ENCODE measurements around the gene KCNMA1. TPM values are rescaled to one million over a fixed set of nuclear protein-coding genes. Genes with fewer than 3 reads are reported as not detected.

The KCNMA1 gene
- total and polyA plus RNA-seq, 9 of the 15 experiments (the other 6 are each of a cell fraction or from before 2014, with no cell fraction given) = 0.01 to 0.95 (median 0.15) TPM; not detected in 4

- POLR2A ChIA-PET = no interaction called here
- H3K79me2 ChIP-seq (ENCODE audit: control insufficient read depth, insufficient read depth, low read length) = no peaks in the 10 kb centered on the region
- H2AFZ ChIP-seq (ENCODE audit: low read depth, low read length) = no peak overlapping the region
- H3K27me3 ChIP-seq (ENCODE audit: control insufficient read depth in 2 of 2, insufficient read depth in 2 of 2, low read length in 2 of 2) = no peaks in the 10 kb centered on the region
- CTCF ChIA-PET (ENCODE audit: low intra/inter-chr PET ratio) = no interaction called here
- no peak overlapping the region for H3K9ac ChIP-seq (ENCODE audit: insufficient read depth in 1 of 2, low read depth in 2 of 2, low read length in 2 of 2)
- no peaks in the 10 kb centered on the region for H3K9me3 ChIP-seq (replicated peaks; ENCODE audit: control insufficient read depth, insufficient read depth, low read depth, low read length)
- no peak for TF ChIP-seq ZNF12 (CRISPR knock-in tag; IDR thresholded peaks at IDR 0.05)
- TF ChIP-seq ILK (tag; IDR thresholded peaks at IDR 0.05; ENCODE audit: borderline replicate concordance, low read depth) = no peak
- no peak for TF ChIP-seq RFX7 (CRISPR knock-in tag; IDR thresholded peaks at IDR 0.05)
- TF ChIP-seq SP2 (IDR thresholded peaks at IDR 0.05; ENCODE audit: extremely low read depth, low read depth, low read length, poor library complexity, severe bottlenecking) = no peak
- TF ChIP-seq HNRNPLL (IDR thresholded peaks at IDR 0.05; ENCODE audit: low read depth, low read length, poor library complexity, severe bottlenecking) = no peak
- no peak for TF ChIP-seq MIER1 (IDR thresholded peaks at IDR 0.05; ENCODE audit: low read depth)
- TF ChIP-seq RBM15 (IDR thresholded peaks at IDR 0.05; ENCODE audit: insufficient read depth, low read length) = no peak
- TF ChIP-seq YBX1 (IDR thresholded peaks at IDR 0.05) = no peak
- no peak for TF ChIP-seq ZNF445 (CRISPR knock-in tag; IDR thresholded peaks at IDR 0.05; ENCODE audit: low read depth)
- no peak for TF ChIP-seq TBP (optimal IDR thresholded peaks at IDR 0.05; ENCODE audit: low read depth, low read length)
- no peak for TF ChIP-seq KDM5B (IDR thresholded peaks at IDR 0.05; ENCODE audit: insufficient replicate concordance, low read depth, low read length)
- TF ChIP-seq GTF2B (IDR thresholded peaks at IDR 0.05; ENCODE audit: extremely low read depth, insufficient read length) = no peak
- no peak for TF ChIP-seq EHMT2 (IDR thresholded peaks at IDR 0.05)
- TF ChIP-seq ZNF253 (CRISPR knock-in tag; conservative IDR thresholded peaks at IDR 0.05) = no peak
- H3K9me1 ChIP-seq (ENCODE audit: control insufficient read depth, insufficient read depth, low read length) = no peaks in the 10 kb centered on the region
- WGBS (ENCODE audit: insufficient coverage, low coverage, missing lambda C conversion rate) = 2% methylated on average over 2 of the region's 2 CpGs
- DNase-seq (ENCODE audit: extremely low read depth in 1 of 4, low spot score in 3 of 4) (no peak), FAIRE-seq (no peak), ATAC-seq (no peak)
- no peaks in the 10 kb centered on the region for H4K20me1 ChIP-seq (replicated peaks; ENCODE audit: control insufficient read depth, insufficient read depth, low read length)
- H3K36me3 ChIP-seq (ENCODE audit: control insufficient read depth, insufficient read depth, low read length) = no peaks in the 10 kb centered on the region
- intact Hi-C loops (cut with micrococcal nuclease) = no loop called here
- no peak overlapping the region for H3K4me2 ChIP-seq (ENCODE audit: insufficient read depth, low read length)
- no peak overlapping the region for H3K27ac ChIP-seq (ENCODE audit: extremely low read depth, low read depth, low read length)
- in situ Hi-C loops (cut with MboI) = no loop called here
- H3K4me3 ChIP-seq = no peak overlapping the region
- H3K4me1 ChIP-seq (replicated peaks in 1 of 2; ENCODE audit: control insufficient read depth in 2 of 2, insufficient read depth in 2 of 2, low read length in 2 of 2) = no peaks in the 10 kb centered on the region
- BruUV-seq (replicated peaks) = no TSS peak
Measured at GRCh38 chr10:76921383-76922010, 716.1 kb downstream of the KCNMA1 start.
